Measurements from ENCODE around the gene ATP4B.

ATP4B gene

GRCh38 chr13:113616281-113616906, 41.6 kb downstream of the ATP4B start:
- no peak overlapping the region for H3K27ac ChIP-seq
- TF ChIP-seq CTCF (IDR thresholded peaks at IDR 0.05) (no peak), ZFX (IDR thresholded peaks at IDR 0.05; ENCODE audit: borderline replicate concordance) (no peak)

- no peak for TF ChIP-seq ZFX (IDR thresholded peaks at IDR 0.05; ENCODE audit: borderline replicate concordance)
- TF ChIP-seq CTCF (IDR thresholded peaks at IDR 0.05), result no peak
- H3K27ac ChIP-seq, result no peak overlapping the region
Measured at GRCh38 chr13:113613789-113614379, 44.1 kb downstream of the ATP4B start.

GRCh38 chr13:113612607-113613006, 45.4 kb downstream of the ATP4B start:
- TF ChIP-seq CTCF (IDR thresholded peaks at IDR 0.05), result no peak
- no peak overlapping the region for H3K27ac ChIP-seq

- H3K27ac ChIP-seq, result no peak overlapping the region
- no peak for TF ChIP-seq CTCF (IDR thresholded peaks at IDR 0.05)
- no peak for TF ChIP-seq ZFX (IDR thresholded peaks at IDR 0.05; ENCODE audit: borderline replicate concordance)
Measured at GRCh38 chr13:113611996-113612395, 46.0 kb downstream of the ATP4B start.

- H3K27ac ChIP-seq, result no peak overlapping the region
- no peak for TF ChIP-seq ZFX (IDR thresholded peaks at IDR 0.05; ENCODE audit: borderline replicate concordance)
- no peak for TF ChIP-seq CTCF (IDR thresholded peaks at IDR 0.05)
Measured at GRCh38 chr13:113610266-113610665, 47.7 kb downstream of the ATP4B start.

GRCh38 chr13:113609616-113610015, 48.4 kb downstream of the ATP4B start:
- H3K27ac ChIP-seq, result no peak overlapping the region

More at GRCh38 chr13:113609616-113610015, 48.4 kb downstream of the ATP4B start:
- no peak for TF ChIP-seq ZFX (IDR thresholded peaks at IDR 0.05; ENCODE audit: borderline replicate concordance)
- TF ChIP-seq CTCF (IDR thresholded peaks at IDR 0.05), result no peak
